Smooth muscle cell (in vitro differentiated cells): ENCODE measurements around the gene PIGT. TPM values are rescaled to one million over a fixed set of nuclear protein-coding genes. Genes with fewer than 3 reads are reported as not detected.
A peak's percentile ranks its signal among the peaks of the same experiment; 100 is the strongest.

Source experiments
- DNase-seq: peaks from one replicate; lab custom pipeline; 2025; ENCODE audit not compliant: unreplicated experiment; lab: John Stamatoyannopoulos, UW
- H2AFZ ChIP-seq: fragments of 200-600 bp; sonication (generic); 2 replicates; pipeline ENCODE4 v1.6.0; 2016; ENCODE audit warnings: antibody characterized with exemption, low read depth, mild to moderate bottlenecking
- H3F3A ChIP-seq: fragments of 200-600 bp; sonication (generic); 2 replicates; pipeline ENCODE4 v1.6.0; 2017; ENCODE audit warnings: antibody characterized with exemption, low read depth
- H3K27ac ChIP-seq: fragments of 200-600 bp; sonication (generic); 2 replicates; pipeline ENCODE4 v1.5.1; 2016; ENCODE audit warnings: low read depth, mild to moderate bottlenecking
- H3K27me3 ChIP-seq: fragments of 200-600 bp; sonication (generic); 2 replicates; pipeline ENCODE4 v1.6.1; 2016; ENCODE audit warnings: low read depth, mild to moderate bottlenecking
- H3K36me3 ChIP-seq: fragments of 200-600 bp; sonication (generic); 2 replicates; pipeline ENCODE4 v1.5.1; 2016; ENCODE audit warnings: low read depth
- H3K4me1 ChIP-seq: fragments of 200-600 bp; sonication (generic); 2 replicates; pipeline ENCODE4 v1.5.1; 2016; ENCODE audit warnings: low read depth
- H3K4me2 ChIP-seq: fragments of 200-600 bp; sonication (generic); 2 replicates; pipeline ENCODE4 v1.6.0; 2016; ENCODE audit warnings: mild to moderate bottlenecking
- H3K4me3 ChIP-seq: fragments of 200-600 bp; sonication (generic); 2 replicates; pipeline ENCODE4 v1.5.1; 2016; ENCODE audit warnings: mild to moderate bottlenecking
- H3K79me2 ChIP-seq: fragments of 200-600 bp; sonication (generic); 2 replicates; pipeline ENCODE4 v1.6.0; 2016; ENCODE audit warnings: low read depth, mild to moderate bottlenecking
- H3K9ac ChIP-seq: fragments of 200-600 bp; sonication (generic); 2 replicates; pipeline ENCODE4 v1.6.0; 2016; ENCODE audit warnings: low read depth
- H3K9me3 ChIP-seq: fragments of 200-600 bp; sonication (generic); replicated peaks from 2 replicates; pipeline ENCODE4 v1.5.1; 2016; ENCODE audit warnings: low read depth
- H4K20me1 ChIP-seq: fragments of 200-600 bp; sonication (generic); 2 replicates; pipeline ENCODE4 v1.6.0; 2016; ENCODE audit warnings: low read depth
- CTCF ChIP-seq: fragments of 200-600 bp; sonication (generic); IDR thresholded peaks from 2 replicates; pipeline ENCODE4 v1.5.1; 2017; ENCODE audit warnings: borderline replicate concordance, mild to moderate bottlenecking, antibody characterized with exemption; ENCODE audit not compliant: insufficient read depth, poor library complexity, severe bottlenecking
- WGBS: methylation state at CpG from one replicate; pipeline ENCODE4 v1.1.7; 2016; ENCODE audit warnings: low lambda C conversion rate; 5-methylcytosine and 5-hydroxymethylcytosine counted together
- polyA plus RNA-seq: library from polyadenylated mRNA; unstranded; fragments of >200 nt; fragmentation: Nextera tagmentation; extraction: Ambion mirVana; gene quantifications from 2 replicates; pipeline ENCODE4 v1.2.1, GENCODE V29; 2016
- total RNA-seq: library from RNA; depleted of rRNA; stranded (reverse); fragments of >200 nt; gene quantifications from 2 replicates; pipeline ENCODE4 v1.2.3, GENCODE V29; 2014

Gene PIGT
- total and polyA plus RNA-seq, 2 experiments from 2014 or later = 90.7 to 206 TPM

GRCh38 chr20:45372646-45373352 is 43.1 kb upstream of the PIGT start:
- Histone ChIP-seq H3K9me3 (no peaks in the 10 kb centered on the region), H3K27me3 (no peaks in the 10 kb centered on the region), H3F3A (no peaks in the 10 kb centered on the region), H3K27ac (no peak overlapping the region), H3K36me3 (no peaks in the 10 kb centered on the region), H3K4me1 (no peaks in the 10 kb centered on the region), H3K9ac (no peak overlapping the region), H2AFZ (no peak overlapping the region), H3K4me2 (peak overlapping the region; percentile 87), H3K79me2 (no peaks in the 10 kb centered on the region), H4K20me1 (no peaks in the 10 kb centered on the region), H3K4me3 (peak overlapping the region; percentile 51)
- 53% methylated on average over 19 of the region's 30 CpGs for WGBS
- DNase-seq = no peak
- TF ChIP-seq CTCF = no peak

- no peaks in the 10 kb centered on the region for H3K4me1 ChIP-seq
- H3K36me3 ChIP-seq = no peaks in the 10 kb centered on the region
- H3K4me3 ChIP-seq = peak overlapping the region; percentile 51
- no peaks in the 10 kb centered on the region for H3K9me3 ChIP-seq
- DNase-seq = peak; percentile 24
- no peak overlapping the region for H3K27ac ChIP-seq
- no peaks in the 10 kb centered on the region for H3K27me3 ChIP-seq
- no peaks in the 10 kb centered on the region for H3K79me2 ChIP-seq
- no peaks in the 10 kb centered on the region for H4K20me1 ChIP-seq
- WGBS = 10% methylated on average over 34 of the region's 38 CpGs
- H2AFZ ChIP-seq = no peak overlapping the region
- no peaks in the 10 kb centered on the region for H3F3A ChIP-seq
- peak; percentile 72 for TF ChIP-seq CTCF
- peak overlapping the region; percentile 87 for H3K4me2 ChIP-seq
- H3K9ac ChIP-seq = no peak overlapping the region
Measured at GRCh38 chr20:45373353-45374100, 42.4 kb upstream of the PIGT start.

- Histone ChIP-seq H3K36me3 (no peaks in the 10 kb centered on the region), H3K27me3 (no peaks in the 10 kb centered on the region), H3K27ac (no peak overlapping the region), H3K79me2 (no peaks in the 10 kb centered on the region), H3K4me3 (peak overlapping the region; percentile 51), H3K9ac (no peak overlapping the region), H2AFZ (no peak overlapping the region), H3K4me2 (peak overlapping the region; percentile 87), H4K20me1 (no peaks in the 10 kb centered on the region), H3K9me3 (no peaks in the 10 kb centered on the region), H3F3A (no peaks in the 10 kb centered on the region), H3K4me1 (no peaks in the 10 kb centered on the region)
- DNase-seq = no peak
- TF ChIP-seq CTCF = no peak
- WGBS = 57% methylated on average over 9 of the region's 9 CpGs
Measured at GRCh38 chr20:45374101-45374467, 41.9 kb upstream of the PIGT start.

- Histone ChIP-seq H2AFZ (no peak overlapping the region), H3K4me3 (no peak overlapping the region), H3K27me3 (no peaks in the 10 kb centered on the region), H3K36me3 (no peaks in the 10 kb centered on the region), H3K79me2 (no peaks in the 10 kb centered on the region), H3F3A (no peaks in the 10 kb centered on the region), H3K9ac (no peak overlapping the region), H3K27ac (no peak overlapping the region), H3K4me1 (no peaks in the 10 kb centered on the region), H4K20me1 (no peaks in the 10 kb centered on the region), H3K9me3 (no peaks in the 10 kb centered on the region), H3K4me2 (no peak overlapping the region)
- 98% methylated on average over 14 of the region's 14 CpGs for WGBS
- TF ChIP-seq CTCF = no peak
- DNase-seq = no peak
Measured at GRCh38 chr20:45374966-45375365, 41.0 kb upstream of the PIGT start.
